ENCODE measurements around the gene PTGR3.
A peak's percentile ranks its signal among the peaks of the same experiment; 100 is the strongest.

Gene PTGR3

GRCh38 chr18:75169411-75169810, 39.5 kb downstream of the PTGR3 start:
- DNase-seq (ENCODE audit: low read depth in 2 of 2) = no peak

DNA sequence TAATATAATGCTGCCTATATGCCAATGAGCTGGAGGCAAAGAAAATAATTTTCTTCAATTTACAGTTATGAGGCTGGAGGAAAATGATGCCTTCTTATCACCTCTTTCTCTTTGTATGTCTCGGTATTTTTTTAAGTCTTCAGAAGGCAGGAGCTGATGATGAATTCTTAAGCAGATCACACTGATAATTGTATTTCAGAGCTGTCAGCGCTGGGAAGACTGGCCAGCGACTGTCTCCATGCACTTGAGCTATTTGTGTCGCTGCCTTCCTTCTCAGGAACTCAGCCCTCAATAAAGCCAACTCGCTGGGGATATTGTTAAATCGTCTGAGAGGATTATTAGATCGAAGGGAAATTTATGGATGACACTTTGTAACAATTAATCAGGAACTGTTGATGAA, 40.3 kb downstream of the PTGR3 start:
- no peak for DNase-seq (ENCODE audit: low read depth in 2 of 2)

GRCh38 chr18:75167759-75168618, 41.0 kb downstream of the PTGR3 start:
- no peak for DNase-seq (ENCODE audit: low read depth in 2 of 2)

DNA sequence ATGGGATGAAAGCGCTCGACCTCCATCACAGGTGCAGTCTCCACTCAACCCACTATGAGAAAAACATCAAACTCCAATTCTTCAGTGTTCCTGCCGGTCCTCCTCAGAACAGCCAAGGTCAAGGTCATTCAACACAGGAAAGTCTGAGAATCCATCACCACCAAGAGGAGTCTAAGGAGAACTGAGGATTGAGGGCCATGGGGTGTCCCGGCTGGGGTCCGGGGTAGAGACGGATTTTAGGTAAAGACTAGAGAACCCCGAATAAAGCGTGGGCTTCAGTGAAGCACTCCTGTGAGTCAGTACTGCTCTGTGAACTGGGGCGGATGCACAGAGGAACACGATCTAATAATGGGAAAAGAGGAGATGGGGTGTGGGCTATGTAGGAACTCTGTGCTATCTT, 41.8 kb downstream of the PTGR3 start:
- no peak for DNase-seq (ENCODE audit: low read depth in 2 of 2)

- no peak for DNase-seq (ENCODE audit: low read depth in 2 of 2)
These were observed 43.0 kb downstream of the PTGR3 start for GRCh38 chr18:75165926-75166325.

- DNase-seq (ENCODE audit: low read depth in 2 of 2) = no peak
These were observed 44.5 kb downstream of the PTGR3 start for GRCh38 chr18:75164479-75164878.

DNA sequence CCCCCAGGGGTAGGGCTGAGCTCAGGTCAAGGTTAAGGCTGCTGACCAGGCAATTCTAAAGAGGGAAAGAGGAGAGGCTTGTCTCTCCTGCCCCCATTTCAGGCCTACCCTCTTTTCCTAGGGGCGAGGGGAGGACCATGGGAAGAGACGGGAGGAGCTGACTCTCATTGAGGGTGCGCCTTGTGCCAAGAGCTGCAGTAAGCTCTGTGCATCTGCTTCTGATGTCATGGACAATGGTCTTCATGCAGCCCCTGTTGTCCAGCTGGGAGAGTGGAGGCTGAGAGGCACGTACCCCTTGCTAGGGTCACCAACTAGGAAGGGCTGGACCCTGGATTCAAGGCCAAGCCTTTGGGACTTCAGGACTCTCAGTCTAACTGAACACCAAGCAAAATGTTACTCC, 45.2 kb downstream of the PTGR3 start:
- no peak for DNase-seq (ENCODE audit: low read depth in 2 of 2)

DNA sequence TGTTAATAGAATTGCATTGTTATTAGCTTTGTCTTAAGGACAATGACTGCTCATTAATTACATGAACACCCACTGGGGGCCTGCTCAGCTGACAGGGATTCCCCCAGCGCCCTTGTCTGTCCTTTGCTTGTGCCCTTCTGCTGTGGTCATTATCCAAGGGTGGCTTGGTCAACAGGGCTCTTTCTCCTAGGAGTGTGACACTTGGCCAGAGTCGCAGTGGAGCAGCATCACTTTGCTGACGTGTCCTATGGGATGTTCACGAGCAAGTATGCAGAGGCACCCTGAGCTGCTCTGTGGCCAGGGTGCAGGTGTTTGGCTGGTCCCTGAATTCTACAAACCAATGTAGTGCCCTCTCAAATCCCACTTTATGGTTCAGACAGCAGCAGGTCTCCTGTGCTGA, 46.0 kb downstream of the PTGR3 start:
- no peak for DNase-seq (ENCODE audit: low read depth in 2 of 2)

DNA sequence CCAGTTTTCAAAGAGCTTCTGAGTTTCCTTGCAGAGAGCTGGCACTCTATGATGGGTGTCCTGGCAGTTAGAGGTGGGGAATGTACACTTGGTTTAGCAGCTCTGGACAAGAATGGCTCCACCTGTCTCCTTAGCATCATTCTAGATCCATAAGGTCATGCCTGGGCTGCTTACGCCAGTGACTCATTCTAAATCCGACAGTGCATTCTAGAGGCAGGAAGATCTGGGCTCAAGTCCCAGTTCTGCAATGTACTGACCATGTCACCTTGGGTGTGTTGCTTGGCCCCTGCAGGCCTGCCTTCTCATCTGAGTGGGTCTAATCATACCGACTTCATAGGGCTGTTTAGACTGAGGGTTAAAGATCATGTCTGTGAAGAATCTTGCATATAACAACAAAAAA, 46.5 kb downstream of the PTGR3 start:
- no peak for DNase-seq (ENCODE audit: low read depth in 2 of 2)

DNA sequence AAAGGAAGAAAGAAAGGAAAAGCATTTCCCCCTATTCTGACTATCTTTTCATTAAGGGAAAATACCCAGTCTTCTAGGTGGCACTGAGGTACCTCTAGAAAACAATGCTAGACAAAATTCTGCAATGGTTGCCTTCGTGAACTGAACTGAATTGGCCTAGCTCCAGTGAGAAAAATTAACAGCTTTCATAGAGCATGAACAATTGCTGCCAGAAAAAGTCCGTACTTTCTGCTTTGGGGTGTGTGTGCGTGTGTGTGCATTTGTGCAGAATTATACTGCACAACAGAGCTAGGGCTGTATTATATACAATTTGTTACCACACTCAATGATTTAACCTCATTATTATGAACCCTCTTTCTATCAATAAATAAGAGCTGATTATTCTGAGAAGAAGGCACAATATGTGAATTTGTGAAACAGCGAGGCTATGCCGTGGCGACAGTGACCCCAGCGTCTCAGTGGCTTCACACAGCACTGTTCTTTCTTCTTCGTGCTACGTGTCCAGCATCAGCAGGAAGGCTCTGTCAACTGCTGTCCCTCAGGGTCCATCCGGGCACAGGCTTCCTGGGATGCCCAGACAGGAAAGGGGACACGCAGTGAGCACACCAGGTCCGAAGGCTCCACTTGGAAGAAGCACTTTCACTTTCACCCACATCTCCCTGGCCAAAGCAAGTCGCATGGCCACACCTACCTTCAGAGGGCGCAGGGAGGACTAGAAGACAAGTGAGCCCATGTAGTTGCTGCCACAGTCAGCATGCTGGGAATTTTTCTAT, 47.5 kb downstream of the PTGR3 start:
- peak in 1 of 2 donors; percentile 5 for DNase-seq (ENCODE audit: low read depth in 2 of 2)

DNA sequence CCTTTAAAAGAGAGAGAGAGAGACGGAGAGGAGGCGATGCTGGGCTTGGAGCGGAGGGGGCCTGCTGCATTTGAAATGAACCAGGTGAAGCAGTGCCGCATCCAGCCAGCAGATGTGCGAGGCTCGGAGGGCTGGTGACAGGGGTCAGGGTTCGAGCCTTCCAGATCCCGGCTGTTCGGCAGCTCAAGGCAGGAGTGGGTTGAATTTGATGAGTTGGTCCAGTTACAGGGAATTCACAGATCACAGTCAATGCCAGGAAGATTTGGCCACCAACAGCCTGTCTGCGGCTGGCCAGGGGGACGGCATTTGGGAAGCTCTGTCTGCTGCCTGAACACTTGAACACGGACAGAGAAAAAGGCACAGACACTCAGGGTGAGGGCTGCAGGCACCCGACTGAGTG, 48.6 kb downstream of the PTGR3 start:
- no peak for DNase-seq (ENCODE audit: low read depth in 2 of 2)

- no peak for DNase-seq (ENCODE audit: low read depth in 2 of 2)
These were observed 49.1 kb downstream of the PTGR3 start for GRCh38 chr18:75159646-75160356.

DNA sequence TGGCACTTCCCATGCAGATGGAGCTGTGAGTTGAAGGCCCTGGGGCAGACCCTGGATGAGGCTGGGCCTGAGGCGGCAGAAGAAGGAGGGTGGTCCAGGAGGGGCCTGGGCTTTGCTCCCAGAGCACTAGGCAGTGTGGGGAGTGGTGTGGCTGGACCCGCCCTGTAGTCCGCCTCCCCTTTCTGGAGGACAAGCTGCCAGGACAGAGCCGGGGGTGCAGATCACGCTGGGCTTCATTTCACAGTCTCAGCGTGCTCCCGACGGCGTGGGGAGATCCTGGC, 49.8 kb downstream of the PTGR3 start:
- no peak for DNase-seq (ENCODE audit: low read depth in 2 of 2)

Data from stimulated activated CD4-positive, alpha-beta T cell treated with anti-CD3 and anti-CD28 coated beads, Interleukin-1b, Interleukin-23, amount 100 ng/mL, for 4 hours (primary cell).